ENCODE data around the gene AHCYL2. TPM values are rescaled to one million over a fixed set of nuclear protein-coding genes. Genes with fewer than 3 reads are reported as not detected.

Gene AHCYL2
- total RNA-seq, 1 experiment from 2014 or later: 23.2 TPM

GRCh38 chr7:129361771-129362170 is 136.9 kb downstream of the AHCYL2 start:
- no peak overlapping the region for H4K5ac ChIP-seq (ENCODE audit: insufficient read length, low read depth, low read length)
- H3K9me3 ChIP-seq (ENCODE audit: control insufficient read depth, low read depth, low read length): no peaks in the 10 kb centered on the region
- no CpG with 5 or more reads among the region's 1 CpG for WGBS (ENCODE audit: extremely low coverage, insufficient read length, low lambda C conversion rate)
- no peak overlapping the region for H3K4me2 ChIP-seq (ENCODE audit: insufficient read depth, insufficient read length, low read length)
- no peaks in the 10 kb centered on the region for H3K4me1 ChIP-seq (ENCODE audit: insufficient read depth, low read length)
- no peaks in the 10 kb centered on the region for H3K9me3 Mint-ChIP-seq
- H3K4me3 Mint-ChIP-seq: no peak overlapping the region
- H2BK120ac ChIP-seq (ENCODE audit: low read depth, low read length, poor library complexity, severe bottlenecking): no peak overlapping the region
- no peak overlapping the region for H3K23ac ChIP-seq (ENCODE audit: insufficient read length, low read depth, low read length)
- no peak overlapping the region for H4K8ac ChIP-seq (replicated peaks; ENCODE audit: insufficient read length, low read depth, low read length)
- peaks cover 2% of the 10 kb centered on the region for H4K20me1 ChIP-seq (ENCODE audit: control insufficient read depth, insufficient read depth, insufficient read length)
- H3T11ph ChIP-seq (ENCODE audit: low read length): no peak overlapping the region
- no peak overlapping the region for H3K14ac ChIP-seq (ENCODE audit: insufficient read depth, low read length)
- no peaks in the 10 kb centered on the region for H3K79me2 ChIP-seq (ENCODE audit: insufficient read depth, low read length)
- H2BK20ac ChIP-seq (ENCODE audit: low read depth, low read length, poor library complexity, severe bottlenecking): no peak overlapping the region
- no peak overlapping the region for H3K27ac Mint-ChIP-seq
- H2BK12ac ChIP-seq (ENCODE audit: insufficient read length, low read depth, low read length): no peak overlapping the region
- H3K18ac ChIP-seq (ENCODE audit: insufficient read length, low read depth, low read length): no peak overlapping the region
- H3K27ac ChIP-seq (ENCODE audit: insufficient read length, low read depth, low read length): no peak overlapping the region
- no peaks in the 10 kb centered on the region for H3K27me3 Mint-ChIP-seq (ENCODE audit: low read depth)
- H3K23me2 ChIP-seq (ENCODE audit: insufficient read length, low read depth, low read length, poor library complexity, severe bottlenecking): no peaks in the 10 kb centered on the region
- no peak overlapping the region for H3K4ac ChIP-seq (ENCODE audit: low read depth, low read length)
- no peak overlapping the region for H2AK5ac ChIP-seq (ENCODE audit: insufficient read length, low read length)
- no peaks in the 10 kb centered on the region for H3K36me3 Mint-ChIP-seq (ENCODE audit: insufficient read depth in 1 of 3, low read depth in 3 of 3)
- H2AFZ ChIP-seq (ENCODE audit: low read length): no peak overlapping the region
- H4K91ac ChIP-seq (ENCODE audit: insufficient read length, low read depth, low read length): no peak overlapping the region
- no peaks in the 10 kb centered on the region for H3K27me3 ChIP-seq (ENCODE audit: insufficient read depth, low read length)
- TF ChIP-seq CTCF (conservative IDR thresholded peaks at IDR 0.05): no peak
- H2BK15ac ChIP-seq (ENCODE audit: low read depth, low read length): no peak overlapping the region
- H3K9ac ChIP-seq (ENCODE audit: extremely low read depth, insufficient read length, low read length): no peak overlapping the region
- H3K56ac ChIP-seq (ENCODE audit: insufficient read length, low read depth, low read length): no peak overlapping the region
- H3K4me1 Mint-ChIP-seq: no peaks in the 10 kb centered on the region
- H3K79me1 ChIP-seq (ENCODE audit: insufficient read depth, low read depth, low read length, poor library complexity, severe bottlenecking): no peaks in the 10 kb centered on the region
- DNase-seq: no peak
- H2BK5ac ChIP-seq (ENCODE audit: insufficient read length, low read length): no peak overlapping the region

All from H9 (cell line).